GM11168 (cell line): ENCODE data around the gene VEGFB.

Experiments used
- in situ Hi-C: fragments of 300-500 bp; cut with MboI; formaldehyde crosslinking; loops from one replicate; pipeline ENCODE4 v1.12.0; 2022; ENCODE audit warnings: low sequenced_read_pairs; ENCODE audit not compliant: unreplicated experiment

VEGFB gene

GRCh38 chr11:64230171-64230984 lies 4.0 kb upstream of the VEGFB start, which contains the start of gene DNAJC4:
Gene DNAJC4 (plus strand): TSS chr11:64230548. CDS start chr11:64230855, 307 bp downstream.
- in situ Hi-C loops = no loop called here

GRCh38 chr11:64230985-64231365 lies 3.4 kb upstream of the VEGFB start:
- in situ Hi-C loops = no loop called here

- in situ Hi-C loops = no loop called here
These were observed 2.8 kb upstream of the VEGFB start for GRCh38 chr11:64231546-64231945.

- in situ Hi-C loops = no loop called here
These were observed 2.0 kb upstream of the VEGFB start for GRCh38 chr11:64232182-64232966.

- in situ Hi-C loops = no loop called here
These were observed 1.4 kb upstream of the VEGFB start for GRCh38 chr11:64232967-64233315.

GRCh38 chr11:64234647-64235379 lies 429 bp downstream of the VEGFB start:
- in situ Hi-C loops = no loop called here

- in situ Hi-C loops = no loop called here
These were observed 1.2 kb downstream of the VEGFB start for GRCh38 chr11:64235437-64236161.

GRCh38 chr11:64237484-64237951 lies 3.1 kb downstream of the VEGFB start:
- in situ Hi-C loops = no loop called here

- in situ Hi-C loops = no loop called here
These were observed 3.7 kb downstream of the VEGFB start for GRCh38 chr11:64238076-64238475.

GRCh38 chr11:64238999-64239398 lies 4.6 kb downstream of the VEGFB start:
- in situ Hi-C loops = no loop called here

GRCh38 chr11:64239662-64240434 lies 5.5 kb downstream of the VEGFB start:
- in situ Hi-C loops = no loop called here

GRCh38 chr11:64240435-64241240 lies 6.3 kb downstream of the VEGFB start, which contains the start of gene FKBP2:
Gene FKBP2 (plus strand): TSS chr11:64241095. CDS start chr11:64242388, 1,293 bp downstream.
- in situ Hi-C loops = no loop called here

GRCh38 chr11:64241241-64241490 lies 6.8 kb downstream of the VEGFB start:
- in situ Hi-C loops = no loop called here

- in situ Hi-C loops = no loop called here
These were observed 7.3 kb downstream of the VEGFB start for GRCh38 chr11:64241491-64242374.

GRCh38 chr11:64243236-64243854 lies 9.0 kb downstream of the VEGFB start:
- in situ Hi-C loops = no loop called here

GRCh38 chr11:64244107-64244506 lies 9.7 kb downstream of the VEGFB start:
- in situ Hi-C loops = no loop called here

GRCh38 chr11:64244966-64245365 lies 10.6 kb downstream of the VEGFB start:
- in situ Hi-C loops = no loop called here
